H1 (cell line): ENCODE measurements around the gene GPATCH2.

Experiments
- CHD2 ChIP-seq: IDR thresholded peaks from 2 replicates; pipeline ENCODE4 v1.6.1; 2012; ENCODE audit warnings: low read length, improper control_type of control experiment
- CTCF ChIP-seq, 3 experiments: IDR thresholded peaks; 1 replicate in 2 of 3; 2 replicates in 1 of 3; pipeline versions ENCODE4 v1.5.1 to v1.6.1; 2011; ENCODE audit warnings: low read length in 3 of 3, mild to moderate bottlenecking in 3 of 3, inconsistent platforms in 2 of 3, low read depth in 1 of 3, moderate library complexity in 1 of 3; ENCODE audit not compliant: insufficient read depth in 1 of 3; ENCODE audit errors: control extremely low read depth in 1 of 3
- JUN ChIP-seq: IDR thresholded peaks from 2 replicates; pipeline ENCODE4 v1.6.1; 2011; ENCODE audit warnings: low read depth, mild to moderate bottlenecking, improper control_type of control experiment, low read length
- NRF1 ChIP-seq: IDR thresholded peaks from 2 replicates; pipeline ENCODE4 v1.6.1; 2011; ENCODE audit warnings: mild to moderate bottlenecking, low read depth, low read length, improper control_type of control experiment
- POLR2A ChIP-seq, 2 experiments: IDR thresholded peaks; 1 replicate in 1 of 2; 2 replicates in 1 of 2; pipeline ENCODE4 v1.6.1; 2011; ENCODE audit warnings: low read depth in 2 of 2, low read length in 2 of 2, mild to moderate bottlenecking in 2 of 2; ENCODE audit errors: control extremely low read depth in 1 of 2
- RFX5 ChIP-seq: IDR thresholded peaks from 2 replicates; pipeline ENCODE4 v1.6.1; 2011; ENCODE audit warnings: low read depth, low read length, improper control_type of control experiment, borderline replicate concordance
- SIN3A ChIP-seq, 2 experiments: IDR thresholded peaks in 1 of 2; conservative IDR thresholded peaks in 1 of 2; 2 replicates each; pipeline ENCODE4 v1.6.1; 2011 to 2012; ENCODE audit warnings: low read length in 2 of 2, improper control_type of control experiment in 1 of 2, low read depth in 1 of 2, mild to moderate bottlenecking in 1 of 2
- SIX5 ChIP-seq: IDR thresholded peaks from 2 replicates; pipeline ENCODE4 v1.6.1; 2011; ENCODE audit warnings: mild to moderate bottlenecking, low read depth, low read length
- SP1 ChIP-seq: IDR thresholded peaks from 2 replicates; pipeline ENCODE4 v1.6.1; 2011; ENCODE audit warnings: low read depth, low read length
- SRF ChIP-seq: IDR thresholded peaks from 2 replicates; pipeline ENCODE4 v1.6.1; 2011; ENCODE audit warnings: mild to moderate bottlenecking, low read depth, low read length, moderate library complexity
- SUZ12 ChIP-seq: fragments of 200-600 bp; sonication (generic); IDR thresholded peaks from 2 replicates; pipeline ENCODE4 v1.6.1; 2012; ENCODE audit warnings: mild to moderate bottlenecking, inconsistent platforms, low read length, moderate library complexity, mixed read lengths
- TAF1 ChIP-seq: IDR thresholded peaks from 2 replicates; pipeline ENCODE4 v1.6.1; 2011; ENCODE audit warnings: mild to moderate bottlenecking, low read depth, low read length
- TBP ChIP-seq: IDR thresholded peaks from 2 replicates; pipeline ENCODE4 v1.6.1; 2011; ENCODE audit warnings: low read depth, low read length, improper control_type of control experiment
- YY1 ChIP-seq: IDR thresholded peaks from 2 replicates; pipeline ENCODE4 v1.6.1; 2011; ENCODE audit warnings: low read depth, mild to moderate bottlenecking, low read length

- no peak for TF ChIP-seq POLR2A (IDR thresholded peaks at IDR 0.05; ENCODE audit: control extremely low read depth in 1 of 2, low read depth in 2 of 2, low read length in 2 of 2)
- TF ChIP-seq CTCF (IDR thresholded peaks at IDR 0.05; ENCODE audit: control extremely low read depth in 1 of 3, insufficient read depth in 1 of 3, low read depth in 1 of 3, low read length in 3 of 3): no peak
- no peak for TF ChIP-seq SP1
- TF ChIP-seq CHD2: no peak
- no peak for TF ChIP-seq SIN3A (conservative IDR thresholded peaks at IDR 0.05 in 1 of 2, IDR thresholded peaks at IDR 0.05 in 1 of 2; ENCODE audit: low read depth in 1 of 2, low read length in 2 of 2)
- TF ChIP-seq SIX5: no peak
- no peak for TF ChIP-seq RFX5
- TF ChIP-seq TBP: no peak
- no peak for TF ChIP-seq SRF
- no peak for TF ChIP-seq NRF1
- no peak for TF ChIP-seq JUN
- no peak for TF ChIP-seq TAF1
- no peak for TF ChIP-seq YY1
- TF ChIP-seq SUZ12: no peak
These were observed 105.0 kb downstream of the GPATCH2 start for GRCh38 chr1:217525773-217526490.
